NB4 (cell line): ENCODE data around the gene CPE.

Experiments used
- POLR2A ChIP-seq: IDR thresholded peaks from 2 replicates; pipeline ENCODE4 v1.6.1; 2011; ENCODE audit warnings: mild to moderate bottlenecking; ENCODE audit not compliant: insufficient read length; ENCODE audit errors: extremely low read depth
- TF ChIP-seq, protein P1 (sequence below): IDR thresholded peaks from one replicate; pipeline ENCODE4 v1.5.1; 2012; ENCODE audit warnings: low read depth, low read length

DNA sequence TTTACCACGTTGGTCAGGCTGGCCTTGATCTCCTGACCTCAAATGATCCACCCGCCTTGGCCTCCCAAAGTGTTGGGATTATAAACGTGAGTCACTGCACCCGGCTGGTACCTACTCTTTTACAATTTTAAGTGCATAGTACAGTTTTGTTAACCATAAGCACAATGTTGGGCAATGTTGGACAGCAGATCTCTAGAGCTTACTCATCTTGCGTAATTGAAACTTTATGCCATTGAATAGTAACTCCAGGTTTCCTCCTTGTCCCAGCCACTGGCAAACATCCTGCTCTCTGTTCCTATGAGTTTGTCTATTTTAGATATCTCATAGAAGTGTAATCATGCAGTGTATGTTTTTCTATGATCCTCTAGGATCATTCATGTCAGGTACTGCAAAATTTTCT, 9.3 kb upstream of the CPE start:
- TF ChIP-seq, protein P1, sequence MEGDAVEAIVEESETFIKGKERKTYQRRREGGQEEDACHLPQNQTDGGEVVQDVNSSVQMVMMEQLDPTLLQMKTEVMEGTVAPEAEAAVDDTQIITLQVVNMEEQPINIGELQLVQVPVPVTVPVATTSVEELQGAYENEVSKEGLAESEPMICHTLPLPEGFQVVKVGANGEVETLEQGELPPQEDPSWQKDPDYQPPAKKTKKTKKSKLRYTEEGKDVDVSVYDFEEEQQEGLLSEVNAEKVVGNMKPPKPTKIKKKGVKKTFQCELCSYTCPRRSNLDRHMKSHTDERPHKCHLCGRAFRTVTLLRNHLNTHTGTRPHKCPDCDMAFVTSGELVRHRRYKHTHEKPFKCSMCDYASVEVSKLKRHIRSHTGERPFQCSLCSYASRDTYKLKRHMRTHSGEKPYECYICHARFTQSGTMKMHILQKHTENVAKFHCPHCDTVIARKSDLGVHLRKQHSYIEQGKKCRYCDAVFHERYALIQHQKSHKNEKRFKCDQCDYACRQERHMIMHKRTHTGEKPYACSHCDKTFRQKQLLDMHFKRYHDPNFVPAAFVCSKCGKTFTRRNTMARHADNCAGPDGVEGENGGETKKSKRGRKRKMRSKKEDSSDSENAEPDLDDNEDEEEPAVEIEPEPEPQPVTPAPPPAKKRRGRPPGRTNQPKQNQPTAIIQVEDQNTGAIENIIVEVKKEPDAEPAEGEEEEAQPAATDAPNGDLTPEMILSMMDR: no peak
- TF ChIP-seq POLR2A: no peak
